T-helper 2 cell (primary cell): ENCODE results near the gene TNFRSF1A.
A peak's percentile ranks its signal among the peaks of the same experiment; 100 is the strongest.
"Not testable (repeated sequence)": the region's sequence is repeated elsewhere in the genome, so short reads cannot be mapped to it uniquely, and the experiment has no call there.

Experiments
- DNase-seq, 5 experiments: peaks; one replicate each; pipeline versions ENCODE4 v3.0.0 to v3.0.0-alpha.2; 2012 to 2022

The TNFRSF1A gene

GRCh38 chr12:6355491-6356373 lies 13.9 kb upstream of the TNFRSF1A start:
- DNase-seq: no peak

GRCh38 chr12:6354495-6355393 lies 12.9 kb upstream of the TNFRSF1A start:
- no peak for DNase-seq

GRCh38 chr12:6352193-6353173 lies 10.6 kb upstream of the TNFRSF1A start:
- DNase-seq: no peak

- no peak for DNase-seq
These were observed 9.7 kb upstream of the TNFRSF1A start for GRCh38 chr12:6351622-6352021.

GRCh38 chr12:6347367-6348338 lies 5.8 kb upstream of the TNFRSF1A start:
- DNase-seq: no peak

- no peak for DNase-seq
These were observed 5.1 kb upstream of the TNFRSF1A start for GRCh38 chr12:6346942-6347341.

- no peak for DNase-seq
These were observed 4.5 kb upstream of the TNFRSF1A start for GRCh38 chr12:6346235-6346832.

GRCh38 chr12:6345319-6346091 lies 3.6 kb upstream of the TNFRSF1A start:
- no peak for DNase-seq

- DNase-seq: not testable (repeated sequence)
These were observed 2.3 kb upstream of the TNFRSF1A start for GRCh38 chr12:6344101-6344660.

GRCh38 chr12:6343518-6343917 lies 1.6 kb upstream of the TNFRSF1A start:
- DNase-seq: no peak

- no peak for DNase-seq
These were observed 439 bp upstream of the TNFRSF1A start for GRCh38 chr12:6342140-6342889.

- no peak for DNase-seq
These were observed 995 bp downstream of the TNFRSF1A start for GRCh38 chr12:6340745-6341416.

- DNase-seq: peak in 1 of 5 experiments; percentile 51
These were observed 1.7 kb downstream of the TNFRSF1A start for GRCh38 chr12:6340032-6340638.

- DNase-seq: no peak
These were observed 2.9 kb downstream of the TNFRSF1A start for GRCh38 chr12:6338955-6339354.

GRCh38 chr12:6338536-6338935 lies 3.3 kb downstream of the TNFRSF1A start:
- not testable (repeated sequence) for DNase-seq

GRCh38 chr12:6337958-6338433 lies 3.9 kb downstream of the TNFRSF1A start:
- peak in 1 of 5 experiments; percentile 53 for DNase-seq
